HG02884 (cell line): ENCODE results near the gene ABCG8.

Source experiments
- ATAC-seq: cut with Tn5 transposase; IDR thresholded peaks from one replicate; pipeline ENCODE4 v1.9.1; 2021; ENCODE audit warnings: mild to moderate bottlenecking, moderate library complexity; ENCODE audit not compliant: unreplicated experiment

ABCG8 gene

DNA sequence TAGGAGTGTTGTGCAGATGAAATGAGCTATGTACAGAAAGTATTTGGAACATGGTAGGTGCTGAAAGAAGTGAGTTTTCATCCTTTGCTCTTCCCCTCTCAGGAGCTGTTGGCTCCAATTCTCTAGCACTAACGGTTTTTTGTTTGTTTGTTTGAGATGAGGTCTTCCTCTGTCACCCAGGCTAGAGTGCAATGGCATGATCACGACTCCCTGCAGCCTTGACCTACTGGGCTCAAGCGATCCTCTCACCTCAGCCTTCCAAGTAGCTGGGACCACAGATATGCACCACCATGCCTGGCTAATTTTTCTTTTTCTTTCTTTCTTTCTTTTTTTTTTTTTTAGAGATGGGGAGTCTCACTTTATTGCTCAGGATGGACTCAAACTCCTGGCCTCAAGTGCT lies 12.9 kb upstream of the ABCG8 start:
- no peak for ATAC-seq

DNA sequence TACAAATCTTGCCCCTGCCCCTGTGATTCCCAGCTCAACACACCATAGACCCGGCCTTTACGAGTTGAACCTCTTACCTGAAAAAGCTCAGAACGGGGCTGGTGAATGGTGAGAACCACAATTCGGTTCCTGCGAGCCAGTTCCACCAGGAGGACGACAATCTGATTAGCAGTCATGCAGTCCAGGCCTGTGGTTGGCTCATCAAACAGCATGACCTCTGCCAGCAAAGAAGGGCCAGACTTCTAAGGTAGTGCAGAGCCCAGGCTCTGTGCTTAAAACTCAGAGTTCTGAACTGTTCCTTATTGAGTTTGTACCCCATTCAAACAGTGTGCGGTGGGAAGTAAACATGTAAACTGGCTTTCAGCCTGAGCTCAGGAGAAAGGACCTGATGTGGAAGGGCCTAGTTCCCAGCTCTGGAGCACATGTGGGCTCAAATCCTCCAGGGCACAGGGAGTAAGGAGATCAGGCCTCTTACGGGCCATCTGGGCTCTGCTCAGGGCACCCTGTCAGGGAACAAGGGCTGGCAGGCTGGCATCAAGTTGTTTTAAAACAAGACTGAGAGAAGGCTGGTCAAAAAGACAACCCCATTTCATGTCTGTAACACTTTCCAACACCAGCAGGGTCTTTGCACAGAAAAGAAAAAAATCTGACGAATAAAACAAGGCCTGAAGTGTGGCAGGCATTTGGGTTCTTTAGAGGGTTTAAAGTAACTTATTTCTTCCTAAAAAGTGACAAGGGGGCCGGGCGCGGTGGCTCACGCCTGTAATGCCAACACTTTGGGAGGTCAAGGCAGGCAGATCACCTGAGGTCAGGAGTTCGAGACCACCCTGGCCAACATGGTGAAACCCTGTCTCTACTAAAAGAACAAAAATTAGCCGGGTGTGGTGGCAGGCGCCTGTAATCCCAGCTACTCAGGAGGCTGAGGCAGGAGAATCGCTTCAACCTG lies 12.2 kb upstream of the ABCG8 start:
- no peak for ATAC-seq

DNA sequence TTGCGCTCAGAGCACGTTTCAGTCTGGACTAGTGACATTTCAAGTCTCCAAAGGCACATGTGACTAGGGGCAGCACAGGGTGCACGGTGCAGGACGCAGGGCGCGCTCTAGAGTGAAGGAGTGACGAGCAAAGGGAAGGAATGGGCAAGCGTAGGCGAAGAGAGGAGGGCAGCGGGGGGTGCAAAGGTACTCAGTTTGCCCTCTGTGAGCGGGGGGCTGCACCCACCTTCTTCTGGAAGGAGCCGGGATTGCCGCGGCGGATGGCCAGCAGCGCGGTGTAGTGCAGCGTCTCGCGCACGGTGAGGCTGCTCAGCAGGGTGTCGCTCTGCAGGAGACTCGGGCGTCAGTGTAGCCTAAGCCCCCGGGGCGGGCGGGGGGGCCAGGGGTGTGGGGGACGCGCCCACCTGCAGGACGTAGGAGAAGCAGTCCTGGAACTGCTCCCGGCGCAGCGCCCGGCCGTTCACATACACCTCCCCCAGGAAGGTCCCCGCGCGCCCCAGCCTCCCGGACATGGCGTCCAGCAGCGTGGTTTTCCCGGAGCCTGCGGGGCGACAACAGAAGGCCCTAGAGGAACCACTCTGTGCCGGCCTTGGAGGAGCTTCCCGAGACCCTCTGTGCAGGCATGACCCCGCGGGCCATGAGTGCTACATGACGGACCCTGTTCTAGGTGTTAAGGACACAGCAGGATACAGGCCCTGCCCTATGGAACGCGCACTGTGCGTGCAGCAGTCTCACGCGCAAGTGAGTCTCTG lies 7.1 kb upstream of the ABCG8 start:
- no peak for ATAC-seq

DNA sequence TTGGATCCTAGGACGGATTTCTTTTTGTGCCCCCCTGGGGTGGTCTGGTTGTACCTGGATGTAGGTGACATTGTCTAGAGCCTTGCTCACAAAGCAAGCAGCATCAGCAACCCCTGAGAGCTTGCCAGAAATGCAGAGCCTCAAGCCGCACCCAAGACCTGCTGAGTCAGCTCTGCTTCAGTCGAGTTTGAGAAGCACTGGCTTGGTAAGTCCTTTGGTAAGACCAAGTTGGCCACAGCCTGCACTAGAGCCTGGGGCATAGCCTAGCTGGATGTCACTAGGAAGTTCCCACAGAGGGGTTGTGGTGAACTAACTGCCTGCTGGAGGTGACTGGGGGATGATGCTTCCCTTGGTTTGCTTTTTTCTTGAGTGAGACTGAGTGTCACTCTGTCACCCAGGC lies 6.3 kb upstream of the ABCG8 start:
- ATAC-seq, result no peak

DNA sequence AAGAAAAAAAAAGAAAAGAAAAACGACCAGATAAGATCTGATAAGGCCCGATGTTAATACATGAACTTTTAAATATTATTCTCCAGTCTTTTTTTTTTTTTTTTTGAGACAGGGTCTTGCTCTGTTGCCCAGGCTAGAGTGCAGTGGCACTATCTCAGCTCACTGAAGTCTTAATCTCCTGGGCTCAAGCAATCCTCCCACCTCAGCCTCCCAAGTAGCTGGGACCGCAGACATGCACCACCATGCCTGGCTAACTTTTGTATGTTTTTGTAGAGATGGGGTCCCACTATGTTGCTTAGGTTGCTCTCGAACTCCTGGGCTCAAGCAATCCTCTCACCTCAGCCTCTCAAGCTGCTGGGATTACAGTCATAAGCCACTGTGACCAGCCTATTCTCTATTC lies 1.7 kb upstream of the ABCG8 start:
- no peak for ATAC-seq

DNA sequence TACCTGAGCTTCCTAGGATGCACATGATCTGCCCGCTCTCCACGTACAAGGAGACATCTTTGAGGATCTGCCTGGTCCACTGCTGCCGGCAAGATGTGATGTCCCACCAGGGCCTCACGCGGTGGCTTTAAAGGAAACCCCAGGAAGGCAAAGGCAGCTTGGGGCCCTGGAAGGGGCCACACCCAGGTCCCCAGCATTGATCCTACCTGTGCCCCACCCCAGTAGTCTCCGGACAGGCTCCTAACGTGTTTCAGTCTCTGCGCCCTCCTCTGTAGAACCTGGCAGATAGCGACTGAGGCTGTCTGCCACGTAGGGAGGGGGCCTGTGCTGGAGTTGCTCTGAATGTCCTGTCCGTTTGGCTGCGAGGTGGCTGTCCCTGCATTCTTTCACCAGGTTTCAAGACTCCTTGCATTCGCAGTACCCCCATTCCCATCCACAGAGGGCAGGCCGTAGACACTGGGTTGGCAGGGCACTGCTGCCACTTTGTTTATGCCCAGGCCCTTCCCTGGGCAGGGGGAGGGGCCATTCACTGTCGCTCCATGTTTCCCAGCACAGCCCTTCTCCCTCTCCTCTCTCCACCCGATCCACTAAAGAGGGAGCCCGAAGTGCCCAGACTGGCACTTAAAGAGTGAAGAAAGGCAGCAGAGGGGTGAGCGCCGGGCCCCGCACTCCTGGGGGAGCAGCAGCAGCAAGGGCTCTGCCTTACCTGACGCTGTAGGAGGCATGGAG lies 776 bp upstream of the ABCG8 start:
- no peak for ATAC-seq

DNA sequence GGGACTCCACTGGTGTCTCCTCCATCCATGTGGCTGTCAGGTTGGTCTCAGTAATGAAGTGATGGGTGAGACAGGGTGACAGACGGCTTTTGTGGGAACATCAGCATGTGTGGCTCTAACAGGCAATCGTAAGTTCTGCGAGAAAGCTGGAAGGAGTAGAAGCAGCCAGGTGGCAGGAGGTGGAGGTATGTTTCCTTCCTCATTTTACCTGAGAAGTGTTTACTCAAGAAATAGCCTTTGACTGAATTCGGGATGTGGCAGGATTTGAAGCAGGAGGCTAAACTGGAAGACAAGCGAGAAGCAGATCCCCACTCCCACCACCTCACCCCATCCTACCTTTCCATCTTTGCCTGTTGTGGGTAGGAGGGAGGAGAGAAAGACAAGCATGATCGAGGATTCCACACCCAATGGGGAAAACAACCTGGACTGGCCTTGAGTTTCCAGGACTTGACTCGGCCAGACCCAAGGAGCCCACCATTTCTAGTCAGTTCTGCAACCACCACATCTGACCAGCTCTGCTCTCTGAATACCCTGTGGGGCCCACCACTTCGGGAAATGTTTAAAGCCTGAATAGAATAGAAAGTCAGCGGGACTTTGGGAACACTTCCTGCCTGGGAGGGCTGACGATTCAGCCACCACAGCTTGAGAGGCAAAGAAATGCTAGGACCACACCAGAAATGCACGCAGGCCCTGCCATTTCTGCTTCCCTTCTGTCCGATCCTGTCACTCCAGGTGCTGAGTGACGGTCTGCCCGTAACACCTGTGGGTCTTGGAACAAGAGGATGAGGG lies 1.2 kb downstream of the ABCG8 start:
- no peak for ATAC-seq

DNA sequence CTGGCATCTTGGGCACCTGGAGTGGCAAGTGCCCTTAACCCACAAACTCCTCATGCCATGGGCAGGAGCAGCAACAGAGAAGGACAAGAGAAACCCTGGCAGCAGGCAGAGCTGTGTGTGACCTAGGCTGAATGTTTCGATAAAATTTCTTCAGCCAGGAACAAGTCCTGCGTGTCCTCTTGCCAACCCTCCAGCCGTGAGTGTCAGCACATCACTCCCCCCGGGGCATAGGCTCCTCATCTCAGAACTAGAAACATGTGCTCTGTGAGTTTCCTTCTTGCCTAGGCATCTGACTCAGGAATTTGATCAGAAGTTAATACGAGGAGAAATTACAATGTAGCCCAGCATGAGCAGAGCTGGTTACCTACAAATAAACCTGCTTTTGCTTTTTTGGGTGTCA lies 2.2 kb downstream of the ABCG8 start:
- no peak for ATAC-seq

DNA sequence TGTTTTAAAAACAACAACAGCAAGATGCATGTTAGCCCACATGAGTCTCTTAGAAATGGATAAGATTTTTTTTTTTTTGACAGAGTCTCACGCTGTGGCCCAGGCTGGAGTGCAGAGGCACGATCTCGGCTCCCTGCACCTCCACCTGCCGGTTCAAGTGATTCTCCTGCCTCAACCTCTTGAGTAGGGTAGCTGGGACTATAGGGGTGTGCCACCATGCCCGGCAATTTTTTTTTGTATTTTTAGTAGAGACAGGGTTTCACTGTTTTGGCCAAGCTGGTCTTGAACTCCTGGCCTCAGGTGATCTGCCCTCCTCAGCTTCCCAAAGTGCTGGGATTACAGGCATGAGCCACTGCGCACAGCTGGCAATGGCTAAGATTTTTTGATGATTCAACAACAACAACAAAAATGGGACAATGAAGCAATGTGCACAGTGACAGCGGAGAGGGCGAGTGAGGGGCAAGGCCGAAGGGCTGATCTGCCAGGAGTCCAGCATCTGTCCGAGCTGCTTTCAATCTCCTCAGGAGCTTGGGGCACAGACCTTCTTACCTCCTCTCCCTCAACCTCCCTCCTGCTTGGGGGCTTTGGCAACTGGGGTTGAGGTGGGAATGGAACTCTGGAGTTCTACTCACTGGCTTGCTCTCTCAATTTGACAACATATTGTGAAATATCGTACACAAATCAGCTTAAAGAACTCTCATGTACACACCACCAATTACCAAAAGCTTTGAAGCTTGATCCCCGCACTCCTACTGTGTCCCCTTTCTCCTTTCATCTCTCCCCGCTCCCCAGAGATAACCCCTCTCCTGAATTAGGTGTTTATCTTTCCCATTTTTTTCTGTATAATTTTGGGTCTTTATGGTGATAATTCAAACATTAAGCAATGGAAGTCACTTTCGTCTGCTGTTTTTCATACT lies 3.4 kb downstream of the ABCG8 start:
- ATAC-seq, result no peak

DNA sequence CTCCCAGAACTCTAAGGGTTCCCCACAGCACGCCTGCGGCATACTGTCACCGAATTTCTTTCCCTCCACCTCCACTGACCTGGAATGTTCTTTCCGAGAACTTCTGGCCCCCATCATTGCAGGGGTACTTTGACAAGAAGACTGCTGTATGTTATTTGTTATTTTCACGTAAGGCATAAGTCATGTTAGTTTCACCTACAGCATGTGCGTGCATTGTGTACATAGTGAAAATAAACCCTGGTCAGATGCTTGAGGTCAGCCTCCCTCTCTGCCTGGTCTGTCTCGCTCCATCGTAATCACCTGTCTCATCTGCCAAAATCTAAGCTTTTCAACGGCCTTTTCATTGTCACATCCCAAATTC lies 4.1 kb downstream of the ABCG8 start:
- ATAC-seq, result no peak

DNA sequence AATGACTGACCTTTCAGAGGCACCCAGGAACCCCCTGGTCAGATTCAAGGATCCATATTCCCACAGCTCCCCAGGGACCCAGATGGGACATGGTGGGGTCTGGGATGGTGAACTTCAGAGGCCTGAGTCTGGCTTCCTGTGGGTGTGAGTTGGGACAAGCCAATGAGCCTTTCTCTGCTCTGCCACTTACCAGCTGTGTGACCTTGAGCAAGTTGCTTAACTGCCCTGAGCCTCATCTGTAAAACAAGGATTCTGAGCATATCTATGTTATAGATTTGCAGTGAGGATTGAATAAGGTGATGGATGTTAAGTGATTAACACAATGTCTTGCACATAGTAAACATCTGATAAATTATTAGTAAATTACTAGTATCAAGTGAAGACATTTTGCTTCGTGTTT lies 6.4 kb downstream of the ABCG8 start:
- no peak for ATAC-seq

DNA sequence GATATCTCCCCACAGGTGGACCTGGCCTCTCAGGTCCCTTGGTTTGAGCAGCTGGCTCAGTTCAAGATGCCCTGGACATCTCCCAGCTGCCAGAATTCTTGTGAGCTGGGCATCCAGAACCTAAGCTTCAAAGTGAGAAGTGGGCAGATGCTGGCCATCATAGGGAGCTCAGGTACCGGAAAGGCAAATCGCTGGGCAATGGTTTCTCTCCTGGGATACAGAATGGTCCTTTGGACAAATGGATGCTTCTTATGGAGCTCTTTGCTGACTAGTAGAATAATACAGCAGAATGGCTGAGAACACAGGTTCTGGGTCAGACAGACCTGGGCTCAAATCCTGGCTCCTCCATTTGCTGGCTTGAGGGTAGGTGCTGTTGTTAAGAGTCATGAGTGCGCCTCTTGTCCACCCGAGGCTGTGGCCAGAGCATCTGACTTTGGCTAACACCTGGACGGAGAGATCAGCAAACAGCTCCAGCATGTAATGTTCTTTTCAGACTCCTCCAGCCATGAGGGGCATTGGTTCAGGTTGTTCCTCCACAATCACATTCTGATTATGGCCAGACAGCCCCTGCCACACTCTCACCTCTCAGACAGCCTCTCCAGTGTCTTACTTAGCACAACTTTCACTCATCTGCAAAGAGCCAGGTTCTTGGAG lies 7.5 kb downstream of the ABCG8 start:
- no peak for ATAC-seq

DNA sequence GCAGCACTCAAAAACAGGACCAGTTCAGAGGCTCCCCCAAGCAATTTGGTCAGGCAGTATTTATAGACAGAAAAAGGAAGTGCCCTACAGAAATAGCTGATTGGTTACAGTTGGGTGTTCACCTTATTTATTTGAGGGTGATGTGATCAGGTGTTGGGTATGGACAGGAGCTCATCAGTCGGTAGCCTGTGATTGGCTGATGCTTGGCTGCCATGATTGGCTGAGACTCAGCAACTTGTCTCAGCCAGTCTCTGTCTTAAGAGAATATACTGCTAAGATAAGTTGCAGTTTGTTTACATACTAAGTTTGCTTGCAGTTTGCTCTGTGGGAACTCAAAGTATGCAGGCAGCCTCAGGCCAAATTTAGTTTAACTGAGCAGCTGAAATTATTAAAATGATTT lies 9.4 kb downstream of the ABCG8 start:
- ATAC-seq, result no peak

DNA sequence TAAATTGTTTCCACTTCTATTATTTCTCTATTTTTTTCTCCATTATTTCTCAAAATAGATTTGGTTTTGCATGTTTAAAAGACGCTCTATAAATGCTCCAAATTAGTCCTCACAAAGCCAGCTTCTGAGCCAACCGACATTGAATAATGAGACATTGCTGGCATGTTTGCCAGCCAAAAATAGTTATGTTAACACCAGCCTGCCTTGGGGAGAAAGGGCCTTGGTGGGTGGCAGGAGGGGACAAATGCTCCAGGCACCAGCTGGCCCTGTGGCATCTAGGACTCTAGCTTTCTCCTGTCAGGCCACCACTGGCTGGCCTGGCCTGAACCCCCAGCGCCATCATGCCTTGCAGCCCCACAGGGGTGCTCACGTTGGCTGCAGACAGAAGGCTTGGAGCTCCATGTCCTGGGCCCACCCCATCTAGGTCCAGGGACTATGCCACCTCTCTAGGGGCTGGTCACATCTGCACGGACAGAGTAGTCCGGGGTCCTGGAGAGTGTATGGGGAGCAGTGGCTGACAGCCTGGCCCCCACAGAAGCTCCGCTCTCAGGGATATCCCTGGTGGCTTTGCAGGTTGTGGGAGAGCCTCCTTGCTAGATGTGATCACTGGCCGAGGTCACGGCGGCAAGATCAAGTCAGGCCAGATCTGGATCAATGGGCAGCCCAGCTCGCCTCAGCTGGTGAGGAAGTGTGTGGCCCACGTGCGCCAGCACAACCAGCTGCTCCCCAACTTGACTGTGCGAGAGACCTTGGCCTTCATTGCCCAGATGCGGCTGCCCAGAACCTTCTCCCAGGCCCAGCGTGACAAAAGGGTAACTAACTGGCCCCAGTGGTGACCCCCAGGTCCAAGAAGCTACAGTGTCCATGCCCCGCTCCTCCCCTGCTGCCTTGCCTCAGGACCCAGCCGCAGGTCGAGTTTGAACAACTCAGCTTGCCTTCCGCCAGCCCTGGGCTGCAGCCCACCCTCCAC lies 12.5 kb downstream of the ABCG8 start:
- no peak for ATAC-seq

DNA sequence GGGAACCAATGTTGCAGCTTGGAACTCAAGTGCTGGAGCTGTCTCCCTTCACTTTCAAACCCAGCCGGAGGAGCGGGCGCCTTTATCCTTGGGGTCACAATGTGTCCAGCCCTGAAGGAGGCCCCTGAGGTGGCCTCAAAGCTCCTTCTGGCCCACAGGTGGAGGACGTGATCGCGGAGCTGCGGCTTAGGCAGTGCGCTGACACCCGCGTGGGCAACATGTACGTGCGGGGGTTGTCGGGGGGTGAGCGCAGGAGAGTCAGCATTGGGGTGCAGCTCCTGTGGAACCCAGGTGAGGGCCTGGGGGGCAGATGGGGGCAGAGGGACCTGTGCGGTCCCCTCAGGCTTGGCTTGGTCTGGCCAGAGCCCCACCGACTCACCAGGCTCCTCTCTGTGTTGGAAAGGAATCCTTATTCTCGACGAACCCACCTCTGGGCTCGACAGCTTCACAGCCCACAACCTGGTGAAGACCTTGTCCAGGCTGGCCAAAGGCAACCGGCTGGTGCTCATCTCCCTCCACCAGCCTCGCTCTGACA lies 13.5 kb downstream of the ABCG8 start:
- ATAC-seq, result no peak

DNA sequence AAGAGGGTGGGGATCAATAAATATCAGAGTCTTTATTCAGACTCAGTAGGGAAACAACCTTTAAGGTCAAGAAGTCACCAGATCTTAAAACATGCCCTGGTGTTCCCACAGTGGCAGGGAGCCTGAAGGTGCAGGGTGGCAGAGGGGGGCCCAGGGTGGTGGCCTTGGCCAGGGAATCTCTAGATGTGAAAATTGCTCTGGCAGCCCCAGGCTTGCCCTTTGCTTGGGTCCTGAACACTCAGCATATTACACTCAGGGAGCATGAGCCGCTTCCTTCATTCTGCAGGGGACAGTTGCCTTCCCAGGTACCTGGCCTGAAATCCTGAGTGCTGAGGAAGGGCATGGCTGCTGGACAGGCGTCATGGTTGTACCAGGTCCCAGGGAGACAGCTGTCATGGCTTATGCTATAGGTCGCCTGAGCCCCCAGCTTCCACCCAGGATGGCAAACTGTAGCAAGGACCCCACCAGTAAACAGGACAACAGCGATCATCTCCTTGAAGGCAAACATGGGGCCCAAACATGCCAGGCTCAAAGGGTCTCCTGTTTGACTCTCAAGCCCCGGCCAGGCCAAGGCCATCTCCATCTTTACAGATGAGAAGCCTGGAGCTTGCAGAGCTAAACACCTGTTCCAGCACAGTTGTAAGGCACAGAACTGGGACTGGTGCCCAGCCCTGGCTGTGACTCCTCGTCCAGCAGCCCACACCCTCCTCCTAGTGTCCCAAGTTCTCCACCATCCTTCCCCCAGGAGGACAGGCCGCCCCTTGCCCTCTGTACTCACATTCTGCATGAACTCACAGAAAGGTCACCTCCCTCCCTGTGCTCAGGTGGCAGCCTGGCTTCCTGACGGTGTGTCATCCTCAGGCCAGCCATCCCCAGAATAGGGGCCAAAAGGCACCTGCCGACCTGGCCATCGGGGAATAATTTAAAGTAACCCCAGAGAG lies 14.6 kb downstream of the ABCG8 start:
- ATAC-seq, result no peak

DNA sequence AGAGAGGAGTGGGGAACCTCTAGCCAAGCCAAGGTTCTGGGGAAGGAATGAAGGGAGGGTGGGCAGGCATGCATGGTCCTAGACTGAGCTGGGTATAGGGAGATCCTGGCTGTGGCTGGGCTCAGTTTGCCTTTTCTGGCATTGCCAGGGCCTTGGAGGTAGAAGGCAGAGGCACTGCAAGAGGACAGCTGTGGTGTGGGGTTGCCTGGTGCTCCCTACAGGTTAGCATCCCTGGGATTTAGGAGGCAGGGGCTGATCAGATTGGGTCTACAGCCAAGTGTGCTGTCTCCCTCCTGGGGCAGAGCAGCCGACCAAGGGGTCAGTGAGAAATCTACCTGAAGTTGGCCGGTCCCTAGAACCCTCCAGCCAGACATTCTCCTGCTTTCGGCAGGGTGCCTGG lies 15.9 kb downstream of the ABCG8 start:
- ATAC-seq, result no peak
